Measurements from ENCODE around the gene CTCF.
A peak's percentile ranks its signal among the peaks of the same experiment; 100 is the strongest.
"Not testable (repeated sequence)": the region's sequence is repeated elsewhere in the genome, so short reads cannot be mapped to it uniquely, and the experiment has no call there.

Gene CTCF, protein sequence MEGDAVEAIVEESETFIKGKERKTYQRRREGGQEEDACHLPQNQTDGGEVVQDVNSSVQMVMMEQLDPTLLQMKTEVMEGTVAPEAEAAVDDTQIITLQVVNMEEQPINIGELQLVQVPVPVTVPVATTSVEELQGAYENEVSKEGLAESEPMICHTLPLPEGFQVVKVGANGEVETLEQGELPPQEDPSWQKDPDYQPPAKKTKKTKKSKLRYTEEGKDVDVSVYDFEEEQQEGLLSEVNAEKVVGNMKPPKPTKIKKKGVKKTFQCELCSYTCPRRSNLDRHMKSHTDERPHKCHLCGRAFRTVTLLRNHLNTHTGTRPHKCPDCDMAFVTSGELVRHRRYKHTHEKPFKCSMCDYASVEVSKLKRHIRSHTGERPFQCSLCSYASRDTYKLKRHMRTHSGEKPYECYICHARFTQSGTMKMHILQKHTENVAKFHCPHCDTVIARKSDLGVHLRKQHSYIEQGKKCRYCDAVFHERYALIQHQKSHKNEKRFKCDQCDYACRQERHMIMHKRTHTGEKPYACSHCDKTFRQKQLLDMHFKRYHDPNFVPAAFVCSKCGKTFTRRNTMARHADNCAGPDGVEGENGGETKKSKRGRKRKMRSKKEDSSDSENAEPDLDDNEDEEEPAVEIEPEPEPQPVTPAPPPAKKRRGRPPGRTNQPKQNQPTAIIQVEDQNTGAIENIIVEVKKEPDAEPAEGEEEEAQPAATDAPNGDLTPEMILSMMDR

DNA sequence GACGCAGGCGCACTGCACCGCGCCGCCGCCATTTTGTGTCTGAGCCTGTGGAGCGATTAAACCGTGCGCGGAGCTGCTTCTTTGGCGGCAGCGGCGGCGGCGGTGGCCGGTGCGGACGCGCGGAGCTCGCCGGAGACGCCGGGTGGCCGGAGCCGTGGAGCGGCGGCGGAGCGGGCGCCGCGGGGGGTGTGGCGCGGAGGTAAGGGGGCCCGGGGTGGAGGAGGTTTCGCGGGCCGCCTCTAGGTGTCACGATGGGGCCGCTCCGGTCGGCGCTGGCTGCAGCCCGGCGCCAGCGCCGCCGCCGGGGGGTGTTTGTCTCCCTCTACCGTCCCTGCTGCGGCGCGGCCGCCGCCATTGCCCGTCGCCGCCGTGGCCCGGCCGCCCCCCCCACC is at the start of gene CTCF:
CTCF (plus strand) TSS at position 1 of the 392 bp plus-strand sequence. CDS start 48,307 bp downstream, outside the sequence.
- DNase-seq (ENCODE audit: low spot score), result peak; percentile 83

DNA sequence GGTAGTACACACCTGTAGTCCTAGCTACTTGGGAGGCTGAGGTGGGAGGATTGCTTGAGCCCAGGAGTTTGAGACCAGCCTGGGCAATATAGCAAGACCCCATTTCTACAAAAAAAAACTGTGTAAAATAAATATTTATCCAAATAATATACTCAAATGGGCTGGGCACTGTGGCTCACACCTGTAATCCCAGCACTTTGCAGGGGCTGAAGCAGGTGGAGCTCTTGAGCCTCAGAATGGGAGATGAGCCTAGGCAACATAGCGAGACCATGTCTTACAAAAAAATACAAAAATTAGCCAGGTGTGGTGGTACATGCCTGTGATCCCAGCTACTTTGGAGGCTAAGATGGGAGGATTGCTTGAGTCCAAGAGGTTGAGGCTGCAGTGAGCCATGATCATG is 48.4 kb upstream of the CTCF start:
- not testable (repeated sequence) for DNase-seq (ENCODE audit: low spot score)

DNA sequence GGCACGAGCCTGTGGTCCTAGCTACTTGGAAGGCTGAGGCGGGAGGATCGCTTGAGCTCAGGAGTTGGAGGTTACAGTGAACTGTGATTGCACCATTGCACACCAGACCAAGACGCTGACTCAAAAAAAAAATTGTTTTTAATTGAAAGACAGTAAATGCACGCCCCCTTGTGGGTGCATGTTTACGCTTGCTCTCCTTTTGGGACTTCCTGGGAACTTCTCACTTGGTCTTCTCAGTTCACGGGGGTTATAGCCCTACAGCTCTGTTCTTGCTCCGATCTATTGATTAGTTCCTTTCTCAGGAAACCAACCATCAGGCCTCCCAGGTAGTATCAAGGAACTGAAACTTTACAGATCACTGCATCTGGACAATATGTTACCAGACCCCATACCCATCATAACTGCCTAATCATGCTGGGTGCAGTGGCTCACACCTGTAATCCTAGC is 47.9 kb upstream of the CTCF start:
- peak; percentile 83 for DNase-seq (ENCODE audit: low spot score)

DNA sequence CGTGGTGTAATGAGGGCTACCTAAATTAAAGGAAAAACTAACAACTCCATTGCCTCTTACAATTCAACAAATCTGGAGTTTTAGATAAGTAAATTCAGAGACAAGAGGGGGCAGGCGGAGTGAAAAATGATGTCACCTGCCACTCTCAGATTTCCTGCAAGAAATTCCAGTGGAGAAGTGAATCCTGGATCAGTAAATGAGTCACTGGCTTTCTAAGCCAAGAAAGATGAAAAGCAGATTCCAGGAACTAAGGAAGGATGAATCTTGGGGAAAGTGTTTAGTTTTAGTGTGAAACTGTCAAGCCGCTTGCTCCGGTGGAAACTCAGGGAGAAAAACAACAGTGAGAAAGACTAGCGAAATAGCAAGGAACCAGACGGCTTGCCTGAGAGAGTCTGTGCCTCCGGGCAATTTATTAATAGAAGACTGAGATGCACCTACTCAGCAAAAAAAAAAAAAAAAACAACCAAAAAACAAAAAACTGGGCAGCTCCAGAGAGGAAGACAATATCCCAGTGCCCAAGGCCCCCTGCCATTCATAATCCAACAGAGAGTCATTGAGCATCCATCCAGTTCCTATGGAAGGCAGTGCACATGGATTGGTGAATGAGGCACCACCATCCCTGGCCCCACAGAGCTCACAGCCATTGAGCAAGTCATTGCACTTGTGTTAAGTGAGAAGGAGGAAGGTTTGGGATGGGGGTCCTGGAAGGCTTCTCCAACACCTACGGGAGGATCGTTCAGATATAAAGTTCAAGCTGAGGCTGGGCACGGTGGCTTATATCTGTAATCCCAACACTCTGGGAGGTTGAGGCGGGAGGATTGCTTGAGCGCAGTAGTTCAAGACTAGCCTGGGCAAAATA is 45.8 kb upstream of the CTCF start:
- no peak for DNase-seq (ENCODE audit: low spot score)

DNA sequence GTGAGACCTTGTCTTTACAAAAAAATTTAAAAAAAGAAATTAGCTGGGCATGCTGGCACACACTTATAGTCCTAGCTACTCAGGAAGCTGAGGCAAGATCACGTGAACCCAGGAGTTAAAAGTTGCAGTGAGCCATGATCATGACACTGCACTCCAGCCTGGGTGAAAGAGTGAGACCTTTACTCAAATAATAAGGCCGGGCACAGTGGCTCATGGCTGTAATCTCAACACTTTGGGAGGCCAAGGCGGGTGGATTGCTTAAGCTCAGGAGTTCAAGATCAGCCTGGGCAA is 45.2 kb upstream of the CTCF start:
- DNase-seq (ENCODE audit: low spot score), result no peak

DNA sequence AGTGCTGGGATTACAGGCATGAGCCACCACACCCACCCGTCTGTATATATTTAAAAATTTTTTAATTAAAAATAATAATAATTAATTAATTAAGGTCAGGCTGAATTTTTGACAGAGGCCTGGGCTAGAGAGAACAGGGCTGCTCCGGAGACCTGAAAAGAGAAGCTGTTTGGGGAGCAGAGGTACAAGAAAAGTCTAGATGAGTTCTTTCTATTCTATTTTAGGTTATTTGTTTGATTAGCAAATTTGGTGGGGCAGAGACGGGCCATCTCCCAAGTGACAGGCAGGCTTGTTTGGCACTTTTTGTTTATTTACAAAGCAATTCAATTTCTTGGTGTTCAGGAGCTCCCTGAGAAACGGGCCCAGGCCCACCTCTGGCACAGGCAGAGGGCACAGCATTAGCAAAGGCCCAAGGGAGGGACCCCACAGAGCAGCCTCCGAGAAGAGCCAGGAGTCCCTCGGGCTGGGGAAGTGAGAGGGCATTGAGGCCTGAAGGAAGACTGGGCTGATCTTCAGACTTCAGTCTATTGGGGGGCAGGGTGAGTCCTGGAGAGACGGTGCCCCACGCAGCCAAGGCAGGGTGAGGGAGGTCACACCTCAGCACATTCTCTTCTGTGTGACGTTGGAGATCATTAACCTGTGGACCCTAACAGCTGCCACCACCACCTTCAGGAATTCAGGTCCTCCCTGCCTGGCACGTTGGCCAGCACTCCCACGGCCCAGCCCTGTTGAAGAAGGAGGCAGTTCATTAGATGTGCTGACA is 44.5 kb upstream of the CTCF start:
- DNase-seq (ENCODE audit: low spot score), result no peak

DNA sequence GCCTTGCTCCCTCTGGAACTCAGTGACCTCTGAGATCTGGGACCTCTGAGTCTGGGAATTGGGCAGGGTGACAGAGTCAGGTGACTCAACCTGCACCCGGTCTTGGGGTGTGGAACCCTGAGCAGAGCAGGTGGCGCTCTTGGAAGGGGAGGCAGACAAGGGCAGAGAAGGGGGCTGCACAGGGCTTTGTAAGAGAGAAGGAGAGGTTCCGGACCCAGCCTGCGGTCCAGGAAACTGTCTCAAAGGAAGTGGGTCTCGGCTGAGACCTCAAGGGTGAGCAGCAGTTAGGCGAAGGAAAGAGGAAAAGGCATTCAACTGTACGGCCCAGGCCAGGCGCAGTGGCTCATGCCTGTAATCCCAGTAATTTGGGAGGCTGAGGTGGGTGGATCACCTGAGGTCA is 43.6 kb upstream of the CTCF start:
- no peak for DNase-seq (ENCODE audit: low spot score)

DNA sequence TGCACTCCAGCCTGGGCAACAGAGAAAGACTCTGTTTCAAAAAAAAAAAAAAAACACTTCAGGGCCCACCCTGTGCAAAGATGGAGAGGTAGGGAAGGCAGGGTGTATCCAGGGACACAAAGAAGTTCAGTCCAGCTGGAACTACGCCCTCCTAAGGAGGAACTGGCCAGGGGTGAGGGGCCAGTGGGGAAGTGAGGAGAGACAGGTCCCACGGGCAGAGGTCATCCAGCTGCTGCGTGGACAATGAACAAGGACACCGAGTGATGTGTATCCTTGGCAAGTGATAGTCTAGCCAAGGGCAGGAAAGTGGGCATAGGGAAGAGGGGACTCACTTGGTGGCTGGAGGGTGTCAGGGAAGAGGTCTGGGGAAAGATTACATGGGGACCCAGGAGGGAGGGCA is 43.1 kb upstream of the CTCF start:
- no peak for DNase-seq (ENCODE audit: low spot score)

DNA sequence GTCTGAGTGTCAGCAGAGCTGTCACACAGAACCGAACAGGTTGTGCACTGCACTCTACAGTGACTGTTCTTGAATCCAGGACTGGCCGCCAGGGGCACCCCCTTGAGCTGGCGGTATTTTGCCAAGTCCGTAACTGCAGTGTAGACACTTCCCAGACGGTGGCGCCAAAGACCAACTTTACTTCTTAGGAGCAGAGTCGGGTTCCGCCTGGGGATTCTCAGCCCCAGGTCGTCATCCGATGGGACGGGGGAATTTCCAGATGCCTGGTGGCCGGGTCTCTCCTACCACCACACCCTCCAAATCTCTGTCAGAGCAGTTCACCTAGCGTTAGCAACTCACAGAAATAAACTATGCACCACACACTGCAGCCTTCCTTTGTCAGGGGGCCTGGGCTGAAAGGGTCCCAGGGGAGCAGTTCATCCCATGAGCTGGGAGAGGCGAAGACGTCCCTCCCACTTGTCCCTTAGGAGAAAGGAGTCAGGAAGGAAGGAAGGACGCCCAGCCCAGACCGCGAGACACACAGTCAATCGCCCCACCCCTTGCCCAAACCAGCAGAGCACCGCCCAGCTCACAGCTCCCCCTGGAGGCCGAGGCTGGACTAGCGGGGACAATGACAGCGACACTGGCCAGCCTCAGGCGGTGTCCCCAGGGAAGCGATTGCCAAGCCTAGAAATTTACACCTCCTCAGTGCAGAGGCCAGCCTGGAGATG is 41.1 kb upstream of the CTCF start:
- DNase-seq (ENCODE audit: low spot score), result peak; percentile 98

DNA sequence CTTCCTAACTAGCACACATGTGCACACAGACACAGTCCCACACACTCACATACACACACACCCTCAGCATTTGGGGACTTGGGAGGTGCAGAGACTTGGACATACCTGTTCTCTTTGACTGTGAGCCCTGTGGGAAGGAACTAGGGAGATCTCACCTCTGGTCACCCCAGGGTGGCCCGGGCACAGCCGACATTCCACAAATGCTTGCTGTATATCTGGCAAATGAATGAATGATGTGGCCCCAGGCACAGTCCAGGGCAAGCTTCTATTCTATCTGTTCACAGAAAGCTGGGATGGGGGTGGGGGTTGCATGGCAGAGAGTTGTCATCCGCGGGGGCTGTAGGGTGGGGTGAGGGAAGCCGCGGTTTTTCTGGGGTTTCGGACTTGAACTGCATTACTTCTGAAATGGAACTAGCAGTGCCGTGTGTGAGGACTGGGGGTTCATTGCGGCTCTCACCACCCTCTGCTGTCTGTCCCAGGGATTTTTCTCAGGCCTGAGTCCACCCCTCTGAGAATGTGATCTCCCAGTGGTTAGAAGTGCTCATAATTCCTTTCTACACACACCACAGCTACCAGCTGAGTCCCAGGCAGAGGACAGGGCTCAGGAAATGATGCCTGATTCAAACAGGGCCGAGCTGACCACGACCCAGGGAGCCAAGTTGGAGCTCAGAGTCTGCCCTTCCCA is 37.0 kb upstream of the CTCF start:
- DNase-seq (ENCODE audit: low spot score), result no peak

DNA sequence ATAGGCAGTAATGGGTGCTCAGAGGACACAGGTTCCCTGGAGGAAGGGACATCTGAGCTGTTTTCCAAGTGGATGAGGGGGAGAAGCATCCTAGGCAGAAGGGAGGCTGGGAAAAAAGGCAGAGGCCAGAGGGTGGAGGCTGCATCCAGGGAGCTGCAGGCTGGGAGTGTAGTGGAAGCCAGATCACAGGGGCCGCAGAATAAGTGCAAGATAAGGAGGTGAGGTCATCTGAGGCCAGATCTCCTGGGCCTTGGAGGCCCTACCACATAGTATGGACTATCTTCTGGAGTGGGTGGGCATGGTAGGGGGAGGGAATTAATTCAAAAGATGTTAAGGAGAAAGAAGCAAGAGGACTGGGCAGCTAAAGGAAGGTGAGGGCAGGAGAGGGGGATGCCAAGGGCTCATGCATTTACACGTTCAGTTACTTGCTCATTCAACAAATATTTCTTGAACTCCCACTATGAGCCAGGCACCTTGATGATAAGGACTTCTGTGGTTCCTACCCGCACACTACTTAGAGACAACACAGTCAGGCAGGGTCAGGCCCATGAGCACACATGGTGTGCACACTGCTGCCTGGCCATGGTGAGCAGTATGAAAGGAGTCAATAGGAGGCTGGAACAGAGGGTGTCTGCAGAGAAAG is 36.1 kb upstream of the CTCF start:
- DNase-seq (ENCODE audit: low spot score), result no peak

DNA sequence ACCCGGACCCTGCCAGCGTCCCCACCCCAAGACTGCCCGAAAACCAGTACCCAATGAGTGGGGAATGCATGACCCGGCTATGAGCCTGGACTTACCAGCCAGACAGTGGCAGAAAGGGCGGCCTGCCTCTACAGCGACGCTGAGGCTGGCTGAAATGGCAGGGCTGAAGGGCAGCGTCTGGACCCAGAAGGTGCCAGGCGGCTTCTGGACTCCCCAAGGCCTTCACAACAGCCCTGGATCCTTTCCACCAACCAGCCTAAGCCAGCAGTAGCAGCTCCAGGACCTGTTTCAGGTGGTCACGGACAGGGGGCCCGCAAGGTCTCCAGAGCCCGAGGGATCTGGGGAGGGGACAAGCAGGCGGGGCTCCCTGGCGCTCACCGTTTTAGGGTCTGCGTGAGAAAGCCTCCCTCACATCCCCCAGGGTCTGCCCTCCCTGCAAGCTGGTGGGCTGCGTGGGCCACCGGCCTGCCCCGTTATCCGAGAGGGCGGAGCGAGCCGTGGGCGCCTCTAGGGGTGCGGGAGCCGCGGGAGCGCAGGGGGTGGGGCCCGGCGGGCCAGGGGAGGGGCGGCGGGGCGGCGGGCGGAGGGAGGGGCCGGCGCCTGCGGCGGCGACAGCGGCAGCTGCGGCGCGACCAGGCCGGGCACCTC is 34.0 kb upstream of the CTCF start, which contains the start of gene RIPOR1:
RIPOR1 (plus strand) TSS at position 608 of the 648 bp plus-strand sequence. CDS start 9,618 bp downstream, outside the sequence.
- DNase-seq (ENCODE audit: low spot score), result peak; percentile 30

DNA sequence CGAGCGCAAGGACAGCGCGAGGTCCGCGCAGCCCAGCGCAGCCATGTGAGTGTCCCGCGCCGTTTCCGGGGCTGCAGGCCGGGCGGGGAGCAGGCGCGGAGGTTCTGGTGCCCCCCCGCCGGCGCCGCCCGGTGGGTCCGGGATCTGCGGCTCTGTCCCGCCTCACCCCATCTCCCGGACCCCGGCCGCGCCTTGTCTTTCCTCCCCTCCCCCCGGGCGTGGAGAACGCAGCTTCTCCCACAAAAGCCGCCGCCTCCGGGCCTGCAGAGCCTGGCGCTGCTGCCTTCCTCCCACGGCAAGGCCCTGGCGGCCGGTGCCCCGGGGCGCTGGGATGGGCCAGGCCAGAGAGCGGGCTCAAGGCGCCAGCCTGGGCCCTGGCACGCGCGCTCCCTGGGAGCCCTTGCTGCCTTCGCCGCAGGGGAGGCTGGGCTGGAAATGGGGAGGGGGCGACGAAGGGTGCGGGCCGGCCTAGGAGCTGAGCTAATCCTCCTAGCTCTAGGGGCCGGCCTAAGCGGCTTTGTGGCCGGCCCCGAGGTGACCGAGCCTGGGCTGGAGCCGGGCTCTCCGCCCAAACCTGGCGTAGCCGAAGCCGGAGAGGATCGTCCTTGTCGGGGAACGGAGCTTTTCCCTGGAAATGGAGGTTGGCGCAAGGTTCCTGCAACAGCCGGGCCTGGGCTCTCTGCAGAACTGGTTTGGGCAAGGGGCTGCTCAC is 33.3 kb upstream of the CTCF start:
- no peak for DNase-seq (ENCODE audit: low spot score)

DNA sequence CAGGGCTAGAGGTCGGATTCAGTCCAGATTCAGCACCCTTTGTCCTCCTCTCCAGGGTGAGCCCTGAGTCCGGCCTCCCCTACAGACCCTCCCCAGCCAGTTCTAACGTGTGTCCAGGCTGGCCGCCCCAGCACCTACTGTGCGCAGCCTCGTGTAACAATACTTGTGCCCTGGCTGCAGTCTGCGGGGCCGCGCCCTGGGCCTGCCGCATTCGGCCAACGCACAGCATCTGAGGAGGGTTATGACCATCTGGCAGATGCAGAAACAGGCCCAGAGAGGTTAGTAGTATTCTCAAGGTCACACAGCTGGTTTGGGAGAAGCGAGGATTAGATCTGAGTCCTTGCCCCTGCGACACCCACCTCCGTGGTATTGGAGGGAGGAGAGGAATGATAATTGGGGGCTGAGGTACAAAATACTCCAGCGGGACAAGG is 32.7 kb upstream of the CTCF start:
- no peak for DNase-seq (ENCODE audit: low spot score)

DNA sequence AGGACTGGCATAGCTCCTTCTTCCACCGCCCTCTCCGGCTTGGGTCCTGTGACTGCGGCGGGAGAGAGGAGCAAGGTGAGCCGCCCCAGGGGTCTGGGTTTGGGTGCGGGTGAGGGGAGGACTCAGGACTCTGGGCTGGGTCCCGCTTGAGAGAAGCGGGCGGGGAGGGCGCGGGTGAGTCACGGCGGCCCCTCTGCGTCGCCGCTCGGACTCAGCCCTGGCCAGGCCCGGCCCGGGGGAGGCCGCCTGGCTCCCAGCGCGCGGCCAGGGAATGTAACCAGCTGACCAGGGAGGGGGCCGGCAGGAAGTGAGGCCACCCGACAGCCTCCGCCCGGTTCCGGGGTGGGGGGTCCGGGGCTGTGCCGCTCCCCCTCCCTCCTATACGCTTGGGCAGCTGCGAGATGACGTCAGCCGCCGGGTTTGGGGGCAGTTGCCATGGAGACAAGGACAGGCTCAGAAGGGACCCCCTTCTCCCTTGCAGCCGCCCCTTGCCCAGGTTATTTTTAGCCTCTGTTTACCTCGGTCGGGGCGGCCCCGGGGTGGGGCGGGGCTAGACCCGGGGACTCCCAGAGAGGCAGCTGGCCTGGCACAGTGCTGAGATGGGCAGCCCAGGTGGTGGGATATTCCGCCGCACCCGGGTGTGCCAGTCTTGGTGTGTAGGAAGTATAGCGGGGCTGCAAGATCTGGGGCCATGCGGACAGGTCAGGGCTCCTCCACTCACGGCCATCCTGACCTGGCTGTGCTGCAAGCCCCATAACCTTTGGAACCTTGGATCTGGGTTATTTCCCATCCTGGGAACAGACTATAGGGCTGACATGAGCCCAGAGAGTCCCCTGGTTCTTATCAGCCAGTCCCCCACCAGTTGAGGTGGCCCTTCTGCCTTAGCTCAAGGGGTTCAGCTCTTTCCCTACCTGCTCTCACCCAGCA is 32.0 kb upstream of the CTCF start:
- no peak for DNase-seq (ENCODE audit: low spot score)

DNA sequence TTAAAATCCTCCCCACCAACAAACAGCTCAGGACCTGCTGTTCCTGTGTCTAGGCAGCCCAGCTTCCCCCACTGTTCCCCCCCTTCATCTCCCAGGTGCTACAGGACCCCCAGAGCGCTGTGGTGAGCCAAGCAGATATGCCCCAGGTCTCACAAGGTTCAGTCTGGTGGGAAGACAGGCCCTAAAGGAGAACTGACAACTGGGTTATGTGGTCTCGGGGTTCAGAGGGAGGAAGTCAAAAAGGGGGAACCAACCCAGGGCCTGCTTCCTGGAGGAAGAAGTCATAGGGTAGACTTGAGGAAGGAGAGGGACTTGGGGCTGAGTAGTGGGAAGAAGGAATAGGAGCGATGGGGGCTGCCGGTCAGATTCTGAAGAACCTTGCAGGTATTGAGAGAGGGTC is 31.1 kb upstream of the CTCF start:
- DNase-seq (ENCODE audit: low spot score), result no peak

DNA sequence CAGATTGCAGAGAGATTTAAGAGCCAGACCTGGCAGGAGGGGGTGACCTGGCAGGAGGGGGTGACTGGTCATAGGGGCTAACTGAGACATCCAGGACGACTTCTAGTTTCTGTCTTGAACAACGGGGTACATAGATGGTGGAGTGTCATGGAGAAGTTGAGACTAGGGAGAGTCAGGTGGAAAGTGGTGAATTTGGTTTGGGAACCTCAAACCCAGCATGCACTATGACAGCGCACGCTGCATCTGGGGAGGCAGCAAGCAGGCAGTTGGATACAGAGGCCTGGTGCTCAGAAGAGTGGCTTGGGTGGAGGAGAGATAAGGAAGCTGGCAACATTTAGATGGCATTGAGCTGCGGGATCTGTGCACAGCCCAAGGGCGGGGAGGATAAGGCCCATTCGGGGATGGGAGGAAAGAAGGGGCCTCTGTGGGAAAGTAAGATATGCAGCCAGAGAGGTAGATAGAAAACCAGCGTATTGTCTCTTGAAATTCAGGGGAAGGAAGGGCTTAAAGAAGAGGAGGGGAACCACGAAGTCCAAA is 29.2 kb upstream of the CTCF start:
- DNase-seq (ENCODE audit: low spot score), result no peak

All from CD4-positive, alpha-beta T cell treated with Interleukin-15 for 4 hours (primary cell).